HG02678 (cell line): ENCODE results near the gene HS3ST5.

Experiments
- ATAC-seq: cut with Tn5 transposase; IDR thresholded peaks from one replicate; pipeline ENCODE4 v1.9.1; 2021; ENCODE audit warnings: mild to moderate bottlenecking, moderate library complexity; ENCODE audit not compliant: unreplicated experiment

HS3ST5 gene

GRCh38 chr6:114200891-114201290 lies 141.9 kb downstream of the HS3ST5 start:
- no peak for ATAC-seq

GRCh38 chr6:114195631-114196403 lies 147.0 kb downstream of the HS3ST5 start:
- no peak for ATAC-seq

- ATAC-seq = no peak
These were observed 147.8 kb downstream of the HS3ST5 start for GRCh38 chr6:114195027-114195365.

- ATAC-seq = no peak
These were observed 148.3 kb downstream of the HS3ST5 start for GRCh38 chr6:114194362-114195026.

- ATAC-seq = no peak
These were observed 155.3 kb downstream of the HS3ST5 start for GRCh38 chr6:114187563-114187962.

- no peak for ATAC-seq
These were observed 161.2 kb downstream of the HS3ST5 start for GRCh38 chr6:114181664-114182063.

GRCh38 chr6:114179411-114179810 lies 163.4 kb downstream of the HS3ST5 start:
- no peak for ATAC-seq

GRCh38 chr6:114176726-114177125 lies 166.1 kb downstream of the HS3ST5 start:
- no peak for ATAC-seq

GRCh38 chr6:114172576-114173260 lies 170.1 kb downstream of the HS3ST5 start:
- no peak for ATAC-seq

GRCh38 chr6:114171473-114171872 lies 171.3 kb downstream of the HS3ST5 start:
- ATAC-seq = no peak

- ATAC-seq = no peak
These were observed 171.8 kb downstream of the HS3ST5 start for GRCh38 chr6:114170958-114171387.

- no peak for ATAC-seq
These were observed 172.5 kb downstream of the HS3ST5 start for GRCh38 chr6:114170372-114170771.

- no peak for ATAC-seq
These were observed 173.1 kb downstream of the HS3ST5 start for GRCh38 chr6:114169763-114170162.

- ATAC-seq = no peak
These were observed 174.9 kb downstream of the HS3ST5 start for GRCh38 chr6:114167583-114168576.

GRCh38 chr6:114164207-114164606 lies 178.6 kb downstream of the HS3ST5 start:
- ATAC-seq = no peak

GRCh38 chr6:114162691-114163347 lies 180.0 kb downstream of the HS3ST5 start:
- no peak for ATAC-seq

GRCh38 chr6:114160881-114161280 lies 181.9 kb downstream of the HS3ST5 start:
- no peak for ATAC-seq

GRCh38 chr6:114159727-114160126 lies 183.1 kb downstream of the HS3ST5 start:
- ATAC-seq = no peak

- no peak for ATAC-seq
These were observed 183.8 kb downstream of the HS3ST5 start for GRCh38 chr6:114158838-114159694.
